GM19328 (cell line): ENCODE measurements around the gene CD44.

Source experiments
- ATAC-seq: cut with Tn5 transposase; IDR thresholded peaks from one replicate; pipeline ENCODE4 v1.9.1; 2021; ENCODE audit warnings: mild to moderate bottlenecking, moderate library complexity; ENCODE audit not compliant: unreplicated experiment

Gene CD44

GRCh38 chr11:35173616-35174566 lies 34.9 kb downstream of the CD44 start:
- no peak for ATAC-seq

DNA sequence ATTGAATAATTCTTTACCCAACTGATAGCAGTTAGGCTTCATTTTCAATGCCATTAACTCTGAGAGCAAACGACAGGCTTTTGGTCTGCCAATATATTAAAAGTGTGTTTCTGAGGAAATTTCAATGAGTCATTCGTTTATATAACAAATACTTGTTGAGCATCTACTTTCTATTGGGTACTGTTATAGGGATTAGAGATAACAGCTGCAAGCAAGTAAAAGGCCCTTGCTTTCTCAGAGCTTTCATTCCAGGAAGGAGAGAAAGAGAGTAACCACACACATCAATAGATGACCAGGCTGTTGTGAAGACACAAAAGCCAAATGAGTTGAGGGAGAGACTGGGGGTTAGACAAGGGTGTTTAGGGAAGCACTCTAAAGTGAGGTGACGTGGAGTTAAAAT lies 35.7 kb downstream of the CD44 start:
- ATAC-seq, result no peak

- ATAC-seq, result no peak
These were observed 38.4 kb downstream of the CD44 start for GRCh38 chr11:35177370-35177769.

DNA sequence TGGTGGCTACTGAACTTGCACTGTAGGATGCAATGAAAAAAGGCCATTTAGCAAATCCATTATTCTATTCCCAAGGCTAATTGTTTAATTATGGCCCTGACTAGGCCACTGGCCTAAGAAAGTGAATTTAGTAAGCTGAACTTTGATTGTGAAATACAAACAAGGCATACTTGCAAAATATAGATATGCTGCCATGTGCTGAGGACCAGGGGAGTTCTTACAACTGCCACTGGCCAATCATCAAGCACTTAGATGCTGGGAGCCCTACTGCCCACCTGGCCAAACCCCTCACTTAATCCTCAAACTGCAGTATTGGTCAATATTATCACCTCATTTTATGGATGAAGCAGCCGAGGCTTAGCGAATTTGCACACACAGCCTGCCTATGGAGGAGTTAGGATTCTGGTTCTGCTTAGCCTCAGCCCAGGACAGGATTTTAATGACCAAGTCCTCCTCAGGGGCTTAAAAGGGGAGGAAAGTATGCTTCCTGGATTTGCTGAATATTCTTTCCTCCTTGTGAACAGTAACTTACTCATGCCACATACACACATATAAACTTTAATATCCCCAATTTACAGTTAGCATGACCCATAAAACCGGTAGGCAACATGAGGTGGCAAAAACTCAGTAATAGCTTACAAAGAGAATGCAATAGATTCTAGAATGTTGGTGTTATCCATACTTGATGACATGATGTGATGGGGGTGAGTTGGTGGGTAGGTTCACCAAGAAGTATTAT lies 39.3 kb downstream of the CD44 start:
- no peak for ATAC-seq

GRCh38 chr11:35178873-35179272 lies 39.9 kb downstream of the CD44 start:
- ATAC-seq, result no peak

DNA sequence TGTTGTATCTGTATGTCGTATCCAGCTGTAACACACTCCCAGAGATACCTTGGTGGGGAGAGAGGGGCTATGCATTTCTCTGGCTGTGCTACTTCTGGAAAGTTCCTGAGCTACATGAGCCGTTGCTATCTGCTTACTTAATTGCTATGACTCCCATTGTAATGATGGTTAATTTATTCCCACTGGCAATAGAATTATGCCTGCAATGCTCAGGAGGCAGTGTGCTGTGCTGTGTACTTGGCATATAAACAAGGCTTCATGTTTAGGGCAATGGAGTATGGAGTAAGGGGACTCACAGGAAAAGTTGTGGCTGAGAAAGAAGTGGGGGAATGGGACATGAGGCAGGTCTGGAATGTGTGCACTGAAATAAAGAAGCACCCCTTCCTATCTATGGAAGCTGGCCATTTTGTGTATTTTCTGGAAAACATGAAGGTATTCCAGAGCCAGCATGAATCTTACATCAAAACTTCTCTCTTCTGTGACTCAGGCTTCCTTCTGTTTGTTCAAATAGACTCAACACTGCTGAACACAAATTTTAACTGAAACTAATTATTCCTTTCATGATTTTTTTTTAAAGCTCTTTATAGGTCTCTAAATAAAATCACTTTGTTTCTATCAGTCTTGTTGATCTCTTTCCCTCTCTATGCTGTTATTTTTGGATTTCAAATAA lies 40.6 kb downstream of the CD44 start:
- ATAC-seq, result no peak

DNA sequence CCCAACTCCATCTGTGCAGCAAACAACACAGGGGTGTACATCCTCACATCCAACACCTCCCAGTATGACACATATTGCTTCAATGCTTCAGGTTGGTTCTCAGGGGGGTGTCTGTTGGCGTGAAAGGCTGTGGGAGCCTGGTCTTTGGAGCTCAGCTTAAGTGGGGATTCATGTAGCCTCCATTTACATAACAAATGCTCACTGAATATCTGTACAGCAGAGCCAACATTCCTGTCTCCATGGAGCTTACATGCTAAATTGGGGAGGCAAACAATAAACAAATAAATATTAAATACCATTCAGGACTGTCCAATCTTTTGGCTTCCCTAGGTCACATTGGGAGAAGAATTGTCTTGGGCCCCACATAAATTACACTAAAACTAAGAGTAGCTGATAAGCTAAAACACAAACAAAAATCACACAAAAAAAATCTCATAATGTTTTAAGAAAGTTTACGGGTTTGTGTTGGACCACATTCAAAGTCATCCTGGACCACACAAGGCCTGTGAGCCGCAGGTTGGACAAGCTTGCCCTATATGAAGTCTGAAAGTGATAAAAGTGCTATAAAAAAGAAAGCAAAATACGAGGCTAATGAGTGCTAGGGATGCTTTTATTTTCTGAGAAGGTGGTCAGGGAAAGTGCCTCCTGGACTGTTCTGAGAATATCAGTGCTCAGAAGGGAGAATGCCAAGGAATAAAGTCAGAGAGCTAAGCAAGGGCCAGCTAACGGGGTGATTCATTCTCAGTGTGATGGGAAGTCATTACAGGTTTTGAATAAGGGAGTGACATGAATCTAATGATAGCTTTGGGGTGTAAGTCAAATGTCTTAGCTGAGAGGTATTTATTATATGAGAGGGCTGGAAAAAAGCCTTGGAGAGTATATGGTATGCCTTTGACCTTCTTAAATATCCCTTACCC lies 41.6 kb downstream of the CD44 start:
- no peak for ATAC-seq

DNA sequence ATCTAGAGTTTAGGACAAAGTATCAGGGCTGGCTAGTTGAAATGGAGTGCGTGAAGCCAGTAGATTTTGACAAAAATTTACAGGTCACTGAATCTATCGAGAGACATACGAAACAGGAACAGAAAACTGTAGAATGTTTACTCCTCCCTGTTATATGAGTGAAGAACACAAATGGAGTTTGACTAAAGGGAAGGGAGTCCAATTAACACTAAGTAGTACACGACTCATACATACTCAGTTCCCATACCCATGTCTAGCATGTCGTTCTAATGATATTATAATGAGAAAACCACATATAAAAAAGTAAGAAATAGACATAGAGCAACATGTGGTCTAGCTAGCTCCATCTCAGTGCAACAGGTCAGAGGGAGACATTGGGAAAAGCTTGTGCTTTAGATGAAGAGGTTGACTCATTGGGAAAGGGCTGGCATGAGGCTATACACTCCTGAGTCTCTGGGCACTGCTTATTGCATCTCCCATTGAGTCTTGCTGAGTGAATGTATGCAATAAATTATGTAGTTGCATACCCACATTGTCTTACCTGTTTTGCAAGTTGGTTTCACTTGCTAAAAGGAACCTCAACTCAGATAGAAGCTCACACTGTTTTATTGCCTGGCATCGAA lies 43.5 kb downstream of the CD44 start:
- ATAC-seq, result peak; percentile 64

- no peak for ATAC-seq
These were observed 44.5 kb downstream of the CD44 start for GRCh38 chr11:35183326-35183925.

DNA sequence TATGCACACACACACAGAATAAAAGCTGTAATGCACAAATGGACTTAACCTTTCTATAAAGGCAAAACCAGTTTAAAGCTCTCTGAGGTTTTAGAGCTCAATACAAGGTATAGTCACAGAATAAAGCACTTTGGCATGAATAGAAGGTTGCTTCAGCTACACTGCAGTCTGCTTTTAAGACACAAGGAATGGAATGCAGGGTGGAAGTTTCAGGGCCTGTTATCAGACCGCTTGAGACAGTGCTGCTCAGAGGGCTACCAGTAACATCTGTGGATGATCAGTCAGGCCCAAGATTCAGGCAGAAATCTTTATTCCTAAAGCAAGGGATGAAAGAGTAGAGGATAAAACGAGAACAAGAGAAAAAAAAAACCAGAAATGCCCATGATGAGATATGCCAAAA lies 46.7 kb downstream of the CD44 start:
- ATAC-seq, result no peak

- no peak for ATAC-seq
These were observed 49.0 kb downstream of the CD44 start for GRCh38 chr11:35187996-35188395.

GRCh38 chr11:35190804-35191348 lies 51.9 kb downstream of the CD44 start:
- ATAC-seq, result no peak

DNA sequence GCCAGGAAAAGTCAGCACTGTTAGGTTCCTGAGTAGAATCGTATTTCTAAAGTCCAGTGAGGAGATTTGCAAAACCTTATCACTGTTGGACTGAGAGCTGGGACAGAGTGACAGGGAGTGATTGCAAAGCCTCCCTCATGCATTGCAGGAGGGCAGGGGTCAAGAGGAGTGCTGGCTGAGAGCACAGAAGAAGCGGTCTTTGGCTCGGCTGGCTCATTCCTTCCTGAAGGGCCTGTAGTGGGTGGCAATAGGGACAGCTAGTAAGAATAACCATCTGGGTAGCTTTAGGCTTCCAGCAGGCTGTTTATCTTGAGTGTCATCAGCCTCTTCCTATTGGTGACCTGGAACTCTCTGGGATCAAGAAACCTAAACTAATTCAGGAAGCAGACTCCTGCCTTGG lies 53.4 kb downstream of the CD44 start:
- ATAC-seq, result no peak

DNA sequence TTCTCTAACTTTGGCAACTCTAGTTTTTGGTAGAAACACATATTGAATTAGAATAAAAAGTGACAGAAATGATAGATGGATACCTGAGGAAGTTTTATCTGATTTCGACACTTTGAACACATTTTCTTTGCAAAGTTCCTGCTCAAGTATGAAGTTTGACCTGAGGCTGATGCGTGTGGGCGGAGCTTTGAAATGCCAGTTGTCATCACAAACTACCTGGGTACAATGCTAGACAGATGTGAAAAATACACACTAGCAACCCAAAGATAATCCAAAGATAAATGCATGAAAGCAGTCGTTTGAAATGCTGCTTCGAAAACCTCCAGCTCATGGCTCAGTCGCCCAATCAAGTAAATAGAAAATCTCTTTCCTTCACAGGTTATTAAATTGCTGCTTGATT lies 54.8 kb downstream of the CD44 start:
- ATAC-seq, result no peak

- no peak for ATAC-seq
These were observed 58.3 kb downstream of the CD44 start for GRCh38 chr11:35197292-35197691.

GRCh38 chr11:35200811-35201341 lies 61.9 kb downstream of the CD44 start:
- ATAC-seq, result no peak

- ATAC-seq, result no peak
These were observed 65.6 kb downstream of the CD44 start for GRCh38 chr11:35204614-35205013.

DNA sequence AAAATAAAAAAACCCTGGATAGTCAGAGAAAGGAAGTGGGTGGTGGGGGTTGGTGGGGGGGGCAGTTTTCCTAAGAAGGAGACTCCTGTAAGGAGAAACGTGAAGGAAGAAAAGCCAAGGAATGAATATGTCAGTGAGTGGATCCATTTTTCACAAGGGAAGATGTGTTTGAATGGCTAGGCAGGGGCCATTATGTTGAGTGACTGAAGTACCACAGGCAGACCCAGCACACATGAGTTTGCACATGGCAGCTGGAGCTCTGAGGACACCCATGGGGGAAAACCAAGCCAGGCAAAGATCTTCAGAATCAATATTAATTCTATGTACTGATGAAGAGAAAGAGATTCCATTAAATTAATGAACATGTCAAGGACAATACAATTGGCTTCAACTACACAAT lies 67.6 kb downstream of the CD44 start:
- ATAC-seq, result no peak
